Measurements from ENCODE around the gene COL26A1. TPM values are rescaled to one million over a fixed set of nuclear protein-coding genes. Genes with fewer than 3 reads are reported as not detected.

COL26A1 gene
- total RNA-seq, 1 donor, result not detected

- TF ChIP-seq, protein P1, sequence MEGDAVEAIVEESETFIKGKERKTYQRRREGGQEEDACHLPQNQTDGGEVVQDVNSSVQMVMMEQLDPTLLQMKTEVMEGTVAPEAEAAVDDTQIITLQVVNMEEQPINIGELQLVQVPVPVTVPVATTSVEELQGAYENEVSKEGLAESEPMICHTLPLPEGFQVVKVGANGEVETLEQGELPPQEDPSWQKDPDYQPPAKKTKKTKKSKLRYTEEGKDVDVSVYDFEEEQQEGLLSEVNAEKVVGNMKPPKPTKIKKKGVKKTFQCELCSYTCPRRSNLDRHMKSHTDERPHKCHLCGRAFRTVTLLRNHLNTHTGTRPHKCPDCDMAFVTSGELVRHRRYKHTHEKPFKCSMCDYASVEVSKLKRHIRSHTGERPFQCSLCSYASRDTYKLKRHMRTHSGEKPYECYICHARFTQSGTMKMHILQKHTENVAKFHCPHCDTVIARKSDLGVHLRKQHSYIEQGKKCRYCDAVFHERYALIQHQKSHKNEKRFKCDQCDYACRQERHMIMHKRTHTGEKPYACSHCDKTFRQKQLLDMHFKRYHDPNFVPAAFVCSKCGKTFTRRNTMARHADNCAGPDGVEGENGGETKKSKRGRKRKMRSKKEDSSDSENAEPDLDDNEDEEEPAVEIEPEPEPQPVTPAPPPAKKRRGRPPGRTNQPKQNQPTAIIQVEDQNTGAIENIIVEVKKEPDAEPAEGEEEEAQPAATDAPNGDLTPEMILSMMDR (IDR thresholded peaks at IDR 0.05; ENCODE audit: insufficient read depth, low read length), result no peak
- no peak overlapping the region for H3K4me3 ChIP-seq (ENCODE audit: low read depth, low read length)
- DNase-seq (ENCODE audit: low read depth), result no peak
These were observed 183.7 kb downstream of the COL26A1 start for GRCh38 chr7:101546308-101546936.

- DNase-seq (ENCODE audit: low read depth), result no peak
- TF ChIP-seq, protein P1 (IDR thresholded peaks at IDR 0.05; ENCODE audit: insufficient read depth, low read length), result no peak
- H3K4me3 ChIP-seq (ENCODE audit: low read depth, low read length), result no peak overlapping the region
These were observed 184.6 kb downstream of the COL26A1 start for GRCh38 chr7:101547022-101547915.

DNA sequence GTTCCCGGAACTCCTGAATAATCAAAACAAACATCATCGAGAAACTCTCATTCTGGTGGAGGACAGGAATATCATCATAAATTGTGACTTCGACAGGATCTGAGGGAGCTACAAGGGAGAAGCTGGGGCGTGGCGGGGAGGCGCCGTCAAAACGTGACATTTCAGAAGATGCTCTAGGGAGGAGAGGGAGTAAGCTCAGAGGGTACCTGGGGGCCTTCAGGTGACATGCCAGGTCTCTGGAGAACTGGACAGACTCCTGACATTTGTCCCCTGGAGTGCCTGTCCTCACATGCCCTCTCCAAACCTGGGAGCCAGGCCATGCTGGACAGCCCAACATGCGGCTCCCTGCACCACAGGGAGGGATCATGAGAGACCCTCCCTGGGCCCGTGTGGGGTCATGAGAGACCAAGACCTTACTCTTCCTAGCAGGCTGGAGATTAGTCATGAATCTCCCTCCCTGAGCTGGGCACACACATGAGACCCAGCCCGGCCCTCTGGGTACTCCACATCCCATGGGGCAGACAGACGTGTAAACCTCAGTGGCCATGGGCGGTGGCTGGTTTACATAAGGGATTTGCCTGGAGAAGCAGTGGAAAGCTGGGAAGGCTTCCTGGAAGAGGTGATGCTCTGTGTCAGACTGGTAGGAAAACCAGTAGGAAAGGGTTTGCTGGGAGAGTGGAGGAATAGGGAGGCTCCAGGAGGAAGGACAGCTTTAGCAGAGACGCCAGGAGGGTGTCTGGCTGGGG is 185.4 kb downstream of the COL26A1 start:
- no peak overlapping the region for H3K4me3 ChIP-seq (ENCODE audit: low read depth, low read length)
- TF ChIP-seq, protein P1 (IDR thresholded peaks at IDR 0.05; ENCODE audit: insufficient read depth, low read length), result no peak
- DNase-seq (ENCODE audit: low read depth), result no peak

DNA sequence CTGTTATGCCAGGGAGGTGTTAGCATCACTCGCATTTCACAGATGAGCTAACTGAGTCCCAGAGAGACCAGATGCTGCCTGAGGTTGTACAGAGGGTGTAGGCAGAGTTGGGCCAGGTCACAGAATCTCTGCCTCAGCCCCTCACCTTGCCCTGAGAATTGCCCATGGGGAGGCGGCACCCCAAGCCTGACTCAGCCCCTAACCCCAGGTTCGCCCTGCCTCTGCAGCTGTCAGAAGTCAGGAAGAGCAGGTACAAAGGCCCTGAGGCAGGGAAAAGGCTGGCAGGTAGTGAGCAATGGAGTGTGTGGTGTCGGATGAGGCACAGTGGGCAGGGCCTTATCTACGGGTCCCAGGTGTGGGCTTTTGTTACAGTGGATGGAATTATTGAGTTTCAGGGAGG is 187.1 kb downstream of the COL26A1 start:
- H3K4me3 ChIP-seq (ENCODE audit: low read depth, low read length), result no peak overlapping the region
- no peak for DNase-seq (ENCODE audit: low read depth)

GRCh38 chr7:101550641-101551541 is 188.2 kb downstream of the COL26A1 start:
- TF ChIP-seq, protein P1 (IDR thresholded peaks at IDR 0.05; ENCODE audit: insufficient read depth, low read length), result no peak
- no peak overlapping the region for H3K4me3 ChIP-seq (ENCODE audit: low read depth, low read length)
- no peak for DNase-seq (ENCODE audit: low read depth)

More for the DNA sequence above, 187.1 kb downstream of the COL26A1 start:
- TF ChIP-seq, protein P1 (IDR thresholded peaks at IDR 0.05; ENCODE audit: insufficient read depth, low read length), result no peak
